ENCODE measurements around the gene GRIA4.

GRIA4 gene

GRCh38 chr11:106017093-106017492 lies 407.2 kb downstream of the GRIA4 start:
- TF ChIP-seq CTCF (IDR thresholded peaks at IDR 0.05): no peak

- no peak for TF ChIP-seq CTCF (IDR thresholded peaks at IDR 0.05)
These were observed 411.5 kb downstream of the GRIA4 start for GRCh38 chr11:106021181-106021966.

- TF ChIP-seq CTCF (IDR thresholded peaks at IDR 0.05): no peak
These were observed 412.3 kb downstream of the GRIA4 start, which contains the start of gene MSANTD4 for GRCh38 chr11:106021967-106022794. Gene MSANTD4, minus strand, starts transcription at chr11:106022240. Its CDS starts 11,323 bp downstream, at chr11:106010917.

GRCh38 chr11:106022795-106023275 lies 413.0 kb downstream of the GRIA4 start:
- TF ChIP-seq CTCF (IDR thresholded peaks at IDR 0.05): no peak

GRCh38 chr11:106030609-106031008 lies 420.7 kb downstream of the GRIA4 start:
- TF ChIP-seq CTCF (IDR thresholded peaks at IDR 0.05): no peak

- no peak for TF ChIP-seq CTCF (IDR thresholded peaks at IDR 0.05)
These were observed 421.4 kb downstream of the GRIA4 start for GRCh38 chr11:106031202-106031810.

Data from LNCAP (cell line).